NCI-H2029 (cell line): Measurements from ENCODE around the gene GREB1L.
A peak's percentile ranks its signal among the peaks of the same experiment; 100 is the strongest.

Source experiments
- DNase-seq: peaks from one replicate; lab custom pipeline; 2025; lab: John Stamatoyannopoulos, UW

The GREB1L gene

DNA sequence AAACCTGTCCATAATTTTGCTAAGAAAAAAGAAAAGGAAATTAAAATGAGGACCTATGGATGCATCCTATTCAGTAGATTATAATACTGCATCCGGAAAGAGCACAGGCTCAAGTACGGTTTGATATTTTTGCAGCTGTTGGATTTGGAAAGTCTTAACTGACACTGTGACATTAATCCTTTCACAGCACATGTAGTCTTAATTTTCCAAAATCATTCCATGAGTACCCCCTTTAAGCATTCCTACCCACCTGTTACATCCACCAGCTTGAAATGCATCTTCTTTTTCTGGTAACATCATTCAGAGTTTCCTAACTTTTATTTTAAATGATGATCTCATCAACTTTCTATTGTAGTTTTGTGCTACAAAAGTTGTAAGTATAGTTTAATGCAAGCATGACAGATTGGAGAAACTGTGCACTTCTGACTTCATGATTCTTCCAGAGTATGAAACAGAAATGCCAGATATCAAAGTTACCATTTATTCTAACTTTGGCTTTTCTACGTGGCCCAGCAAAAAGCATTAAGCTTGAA lies 244.9 kb downstream of the GREB1L start:
- no peak for DNase-seq

DNA sequence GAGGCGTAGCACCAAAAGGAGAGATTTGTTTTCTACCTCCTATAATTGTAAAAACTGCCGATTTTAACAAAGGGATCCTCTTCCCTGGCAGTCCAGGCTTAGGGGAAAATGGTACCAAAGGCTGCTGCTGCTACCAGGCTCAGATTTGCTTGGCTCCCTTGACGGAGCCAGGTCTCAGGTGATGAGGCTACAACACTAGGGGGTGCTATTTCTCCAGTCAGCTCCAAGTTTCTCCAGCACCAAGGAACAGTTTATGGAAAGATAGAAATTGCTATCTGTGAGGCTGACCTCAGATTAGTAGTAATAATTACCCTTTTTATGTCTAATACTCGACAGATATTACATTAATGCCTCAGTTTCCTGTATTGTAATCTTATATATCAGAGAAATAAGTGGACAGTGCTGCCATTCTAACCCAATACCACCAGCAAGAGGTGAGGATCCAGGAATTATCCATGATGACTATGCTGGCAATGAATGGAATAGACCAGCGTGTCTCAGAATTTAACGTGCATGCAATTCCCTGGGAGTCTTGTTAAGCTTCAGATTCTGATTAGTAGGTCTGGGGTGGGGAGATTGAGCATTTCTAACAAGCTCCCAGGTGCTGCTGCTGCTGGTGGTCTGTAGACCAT lies 247.2 kb downstream of the GREB1L start:
- peak; percentile 6 for DNase-seq

DNA sequence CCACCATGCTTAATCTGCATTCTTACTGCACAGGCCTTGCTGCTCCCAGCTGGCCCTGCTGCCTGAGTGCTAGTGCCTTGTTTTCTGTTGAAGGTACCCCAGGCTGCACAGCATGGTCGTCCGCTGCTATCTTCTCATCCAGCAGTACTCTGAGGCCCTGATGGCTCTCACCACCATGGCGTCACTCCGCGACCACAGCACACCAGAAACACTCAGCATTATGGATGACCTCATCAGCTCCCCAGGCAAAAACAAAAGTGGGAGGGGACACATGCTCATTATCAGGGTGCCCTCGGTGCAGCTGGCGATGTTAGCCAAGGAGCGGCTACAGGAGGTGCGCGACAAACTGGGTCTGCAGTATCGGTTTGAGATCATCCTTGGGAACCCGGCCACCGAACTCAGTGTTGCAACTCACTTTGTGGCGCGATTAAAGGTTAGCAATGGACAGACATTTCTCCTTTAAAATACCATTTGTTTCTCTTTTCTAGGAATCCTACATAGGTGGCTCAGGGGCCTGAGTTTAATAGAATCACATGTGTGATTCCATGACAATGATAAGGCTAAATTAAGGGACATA lies 248.0 kb downstream of the GREB1L start:
- DNase-seq: no peak

DNA sequence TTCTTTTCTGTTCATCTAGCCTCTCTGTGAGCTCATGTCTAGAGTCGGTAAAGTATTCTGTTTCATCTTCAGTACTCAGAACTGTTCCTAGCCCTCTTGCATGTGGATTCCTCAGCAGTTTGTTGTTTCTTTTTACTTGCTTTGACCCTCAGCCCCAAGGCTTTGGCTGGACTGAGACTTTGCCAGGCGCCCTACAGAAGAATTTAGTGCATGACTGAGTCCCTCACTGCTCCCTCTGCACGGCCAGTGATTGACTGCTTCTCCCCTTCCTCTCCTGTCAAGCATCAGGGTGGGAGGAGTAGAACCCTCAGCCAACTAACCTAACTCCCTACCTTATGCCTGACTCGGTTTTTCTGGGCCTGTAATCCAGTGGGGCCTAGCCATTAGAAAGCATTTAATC lies 248.7 kb downstream of the GREB1L start:
- DNase-seq: no peak

DNA sequence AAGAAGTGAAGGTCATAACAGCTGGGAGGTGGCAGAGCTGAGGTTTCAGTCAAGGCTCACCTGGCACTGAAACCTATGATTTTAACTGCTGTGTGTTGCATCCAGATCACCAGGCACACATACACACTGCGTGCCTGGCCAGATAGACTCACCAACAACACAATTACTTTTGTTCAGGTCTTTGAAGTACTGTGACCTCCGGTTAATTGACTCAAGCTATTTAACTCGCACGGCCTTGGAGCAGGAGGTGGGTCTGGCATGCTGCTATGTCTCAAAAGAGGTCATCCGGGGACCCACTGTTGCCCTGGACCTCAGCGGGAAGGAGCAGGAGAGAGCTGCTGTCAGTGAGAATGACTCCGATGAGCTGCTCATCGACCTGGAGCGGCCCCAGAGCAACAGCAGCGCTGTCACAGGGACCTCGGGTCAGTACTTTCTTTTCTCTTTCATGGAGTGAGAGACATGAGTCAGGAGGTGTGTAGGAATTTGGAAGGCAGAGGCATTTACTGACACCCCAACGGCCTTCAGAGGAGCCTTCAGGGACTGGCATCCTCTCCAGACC lies 254.3 kb downstream of the GREB1L start:
- DNase-seq: no peak

DNA sequence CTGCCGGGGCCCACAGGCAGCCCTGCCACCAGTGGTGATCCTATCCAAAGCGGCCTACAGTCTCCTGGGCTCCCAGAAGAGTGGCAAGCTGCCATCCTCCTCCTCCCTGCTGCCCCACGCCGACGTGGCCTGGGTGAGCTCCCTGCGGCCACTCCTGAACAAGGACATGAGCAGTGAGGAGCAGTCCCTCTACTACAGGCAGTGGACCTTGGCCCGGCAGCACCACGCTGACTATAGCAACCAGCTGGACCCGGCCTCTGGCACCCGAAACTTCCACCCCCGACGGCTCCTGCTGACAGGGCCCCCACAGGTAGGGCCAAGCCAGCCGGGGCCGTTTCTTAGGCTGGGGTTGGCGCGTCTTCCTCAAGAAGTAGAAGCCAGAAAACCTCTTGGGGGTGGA lies 258.0 kb downstream of the GREB1L start:
- DNase-seq: no peak

DNA sequence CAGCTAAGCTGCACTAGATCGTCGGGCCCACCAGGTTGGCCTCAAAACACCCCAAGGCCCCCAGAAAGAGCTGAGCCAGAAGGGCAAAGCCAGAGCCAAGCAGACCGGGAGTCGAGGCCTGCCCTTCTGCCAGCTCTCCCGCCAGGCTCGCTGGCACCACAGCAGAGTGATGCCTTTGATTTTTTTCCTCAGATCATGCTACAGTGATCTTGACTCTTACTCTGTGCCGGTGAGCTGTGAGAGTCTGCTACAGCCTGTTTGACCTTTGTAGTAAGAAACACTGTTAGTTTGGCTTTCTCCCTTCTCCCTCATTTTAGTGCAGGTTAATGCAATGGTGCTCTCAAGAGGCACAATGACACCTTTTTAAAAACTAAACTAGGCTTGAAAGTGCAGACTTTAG lies 260.6 kb downstream of the GREB1L start:
- no peak for DNase-seq

DNA sequence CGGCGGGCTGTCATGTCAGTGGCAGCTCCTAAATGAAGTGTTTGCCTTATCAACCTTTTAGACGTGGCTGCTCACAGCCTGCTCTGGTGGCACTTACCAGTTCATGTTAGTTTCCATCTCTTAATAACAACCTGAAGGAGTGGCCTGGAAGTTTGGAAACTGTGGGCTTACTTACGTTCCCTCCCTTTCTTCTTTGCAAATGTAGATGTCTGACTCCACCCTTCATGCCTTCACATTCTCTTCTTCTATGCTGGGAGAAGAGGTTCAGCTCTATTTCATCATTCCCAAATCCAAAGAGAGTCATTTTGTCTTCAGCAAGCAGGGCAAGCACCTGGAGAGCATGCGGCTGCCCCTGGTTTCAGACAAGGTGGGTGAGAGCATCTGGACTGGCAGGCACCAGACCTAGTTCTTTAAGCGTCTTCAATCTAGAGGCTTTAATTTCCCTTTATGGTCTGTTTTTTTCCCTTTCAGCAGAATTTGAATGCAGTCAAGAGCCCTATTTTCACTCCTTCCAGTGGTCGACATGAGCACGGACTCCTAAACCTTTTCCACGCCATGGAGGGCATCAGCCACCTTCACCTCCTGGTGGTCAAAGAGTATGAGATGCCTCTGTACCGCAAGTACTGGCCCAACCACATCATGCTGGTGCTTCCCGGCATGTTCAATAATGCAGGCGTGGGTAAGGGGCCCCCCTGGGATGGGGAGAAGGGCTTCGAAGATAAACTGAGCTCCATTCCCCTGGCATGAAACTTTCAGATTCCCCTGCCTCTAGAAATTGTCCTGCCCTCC lies 266.1 kb downstream of the GREB1L start:
- no peak for DNase-seq

DNA sequence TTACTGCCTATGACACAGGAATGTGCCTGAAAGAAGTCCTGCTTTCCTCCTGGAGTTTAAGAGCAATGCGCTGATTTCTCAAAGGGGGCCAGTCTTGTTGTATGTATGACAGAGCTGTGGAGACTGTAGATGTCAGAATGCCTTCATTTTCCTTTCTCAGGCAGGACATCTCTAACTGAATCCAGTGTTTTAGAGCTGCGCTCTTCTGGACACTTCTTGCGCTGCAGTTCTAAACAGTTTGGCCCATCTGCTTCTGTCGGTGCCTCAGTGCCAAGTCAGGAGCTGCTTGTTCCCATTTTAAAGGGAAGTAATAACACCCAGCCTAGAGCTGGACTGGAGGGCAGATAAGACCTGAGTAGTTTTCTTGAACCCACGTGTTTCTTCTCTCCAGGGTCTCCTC lies 267.0 kb downstream of the GREB1L start:
- no peak for DNase-seq

DNA sequence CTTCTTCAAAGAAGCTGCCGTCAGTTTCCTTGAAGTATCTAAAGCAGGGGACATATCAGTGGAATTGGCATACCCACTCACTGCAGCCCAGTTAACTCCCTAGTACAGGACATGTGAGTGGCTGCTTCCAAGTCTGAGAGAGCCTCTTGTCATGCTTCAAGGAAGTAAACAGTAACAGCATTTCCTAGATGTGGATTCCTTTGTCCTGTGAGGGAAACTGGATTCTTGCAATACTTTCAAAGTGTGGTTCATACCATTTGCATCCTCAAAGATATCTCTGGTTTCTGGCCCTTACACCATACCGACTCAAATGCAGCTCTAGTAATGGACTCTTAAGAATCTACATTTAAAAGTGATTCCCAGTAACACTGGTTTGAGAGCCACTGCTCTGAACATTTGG lies 271.3 kb downstream of the GREB1L start:
- no peak for DNase-seq

DNA sequence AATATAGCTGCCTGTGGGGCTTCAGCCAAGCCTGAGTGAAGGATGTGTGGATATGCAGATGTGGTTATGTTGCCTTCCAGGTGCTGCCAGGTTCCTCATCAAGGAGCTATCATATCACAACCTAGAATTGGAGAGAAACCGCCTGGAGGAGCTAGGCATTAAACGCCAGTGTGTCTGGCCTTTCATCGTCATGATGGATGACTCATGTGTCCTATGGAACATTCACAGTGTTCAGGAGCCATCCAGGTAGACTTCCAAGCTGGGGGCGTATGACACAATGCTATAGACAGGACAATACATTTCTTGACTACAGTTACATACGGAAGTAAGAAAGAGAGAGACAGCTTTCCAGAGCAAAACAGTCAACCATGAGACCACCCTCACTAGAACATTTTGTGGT lies 271.7 kb downstream of the GREB1L start:
- DNase-seq: no peak

DNA sequence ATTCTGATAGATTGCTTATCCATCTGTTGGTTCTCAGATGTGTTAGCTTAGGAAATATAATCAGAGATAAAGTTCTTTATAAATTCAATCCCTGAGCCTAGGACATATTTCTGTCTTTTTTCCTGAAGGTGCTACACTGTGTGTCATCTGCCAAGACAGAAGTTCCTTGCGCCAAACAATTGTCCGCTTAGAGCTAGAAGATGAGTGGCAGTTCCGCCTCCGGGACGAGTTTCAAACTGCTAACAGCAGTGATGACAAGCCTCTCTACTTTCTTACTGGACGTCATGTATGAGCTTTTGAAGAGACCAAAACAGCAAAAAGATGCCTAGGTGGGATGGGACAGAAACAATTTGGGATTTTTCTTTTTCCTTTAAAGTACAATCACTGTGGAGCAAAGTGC lies 280.5 kb downstream of the GREB1L start:
- no peak for DNase-seq

DNA sequence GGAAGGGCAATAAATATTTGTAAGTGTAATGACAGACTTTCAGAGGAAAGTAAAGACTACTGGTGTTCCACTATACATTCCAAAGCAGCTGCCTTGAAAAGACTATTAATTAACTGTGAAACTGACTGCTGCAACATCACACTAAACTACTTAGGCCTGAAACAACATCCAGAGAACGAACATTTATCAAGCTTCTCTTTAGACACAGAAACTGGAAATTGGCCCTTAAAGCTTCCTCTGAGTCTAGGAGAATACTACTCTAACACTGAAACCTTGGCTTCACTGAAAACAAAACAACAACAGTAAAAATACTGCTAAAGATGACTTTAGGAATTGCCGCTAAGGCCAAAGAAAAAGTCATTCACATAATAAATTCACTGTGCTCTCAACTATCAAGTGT lies 283.9 kb downstream of the GREB1L start:
- no peak for DNase-seq

DNA sequence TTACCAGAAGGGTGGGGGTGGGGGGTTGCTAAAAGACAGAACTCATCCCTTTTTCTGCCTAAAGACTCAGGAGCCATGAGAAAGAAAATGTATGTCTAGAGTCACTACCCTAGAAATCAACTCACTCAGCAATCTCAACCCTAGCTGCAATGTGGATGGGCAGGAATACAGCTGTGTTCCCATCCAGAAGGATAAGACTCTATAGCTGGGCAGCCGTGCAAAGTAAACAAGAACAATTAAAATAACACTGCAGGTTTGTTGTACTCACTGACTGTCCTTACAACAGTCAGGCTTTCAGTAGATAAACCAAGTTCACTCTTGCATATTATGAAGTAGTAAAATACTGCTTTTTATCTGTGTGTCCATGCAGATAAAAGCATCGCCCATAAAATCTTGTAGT lies 284.4 kb downstream of the GREB1L start:
- DNase-seq: no peak

DNA sequence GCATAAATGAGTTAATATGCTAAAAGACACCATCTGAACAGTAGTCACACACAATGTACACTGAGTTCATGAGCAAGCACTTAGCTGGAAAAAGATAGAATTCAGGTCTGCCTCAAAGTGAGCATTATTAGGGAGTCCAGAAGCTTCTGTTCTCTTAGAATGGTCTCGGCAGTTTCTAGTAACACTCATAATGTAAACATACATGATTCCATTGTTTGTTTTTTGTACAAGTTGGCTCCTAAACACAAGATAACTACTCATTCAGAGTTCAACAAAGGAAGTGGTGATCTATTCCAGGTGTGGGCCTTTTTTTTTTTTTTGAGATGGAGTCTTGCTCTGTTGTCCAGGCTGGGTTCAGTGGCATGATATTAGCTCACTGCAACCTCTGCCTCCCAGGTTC lies 292.3 kb downstream of the GREB1L start:
- no peak for DNase-seq

DNA sequence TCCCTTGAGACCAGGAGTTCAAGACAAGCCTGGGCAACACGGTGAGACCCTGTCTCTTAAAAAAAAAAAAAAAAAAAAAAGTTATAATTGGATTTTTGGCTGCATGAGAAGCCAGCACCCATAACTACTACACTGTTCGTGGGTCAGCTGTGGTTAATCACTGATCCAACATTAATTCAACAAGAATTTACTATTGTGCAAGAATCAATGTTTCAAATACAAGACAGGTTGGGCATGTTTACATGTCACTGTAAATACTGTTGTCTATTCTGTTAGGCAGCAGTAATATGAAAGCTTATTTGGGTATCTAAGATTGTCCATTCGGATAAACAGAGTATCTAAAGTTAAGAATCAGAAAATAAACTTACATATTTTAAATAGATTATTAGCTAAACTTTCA lies 296.2 kb downstream of the GREB1L start:
- no peak for DNase-seq

DNA sequence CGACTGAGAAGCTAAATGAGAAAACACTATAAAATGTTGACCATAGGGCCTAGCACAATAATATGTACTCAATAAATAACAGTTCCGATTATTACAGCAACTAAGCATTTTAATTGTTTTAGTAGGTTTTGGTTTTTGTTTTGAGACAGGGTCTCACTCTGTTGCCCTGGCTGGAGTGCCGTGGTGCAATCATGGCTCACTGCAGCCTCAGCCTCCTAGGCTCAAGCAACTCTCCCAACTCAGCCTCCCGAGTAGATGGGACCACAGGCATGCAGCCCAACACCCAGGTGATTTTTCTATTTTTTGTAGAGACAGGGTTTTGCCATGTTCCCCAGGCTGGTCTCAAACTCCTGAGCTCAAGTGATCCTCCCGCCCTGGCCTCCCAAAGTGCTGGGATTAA lies 304.4 kb downstream of the GREB1L start:
- no peak for DNase-seq

DNA sequence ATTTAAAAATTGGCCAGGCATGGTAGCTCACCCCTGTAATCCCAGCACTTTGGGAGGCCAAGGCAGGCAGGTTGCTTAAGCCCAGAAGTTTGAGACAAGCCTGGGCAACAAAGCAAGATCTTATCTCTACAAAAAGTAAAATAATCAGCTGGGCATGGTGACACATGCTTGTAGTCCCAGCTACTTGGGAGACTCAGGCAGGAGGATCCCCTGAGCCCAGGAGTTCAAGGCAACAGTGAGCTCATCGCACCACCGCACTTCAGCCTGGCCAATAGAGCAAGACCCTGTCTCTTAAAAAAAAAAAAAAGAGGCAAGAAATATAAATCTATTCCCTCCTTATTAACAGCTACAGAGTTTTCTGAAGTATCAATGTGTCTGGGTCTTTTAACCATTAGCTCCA lies 306.6 kb downstream of the GREB1L start:
- no peak for DNase-seq

DNA sequence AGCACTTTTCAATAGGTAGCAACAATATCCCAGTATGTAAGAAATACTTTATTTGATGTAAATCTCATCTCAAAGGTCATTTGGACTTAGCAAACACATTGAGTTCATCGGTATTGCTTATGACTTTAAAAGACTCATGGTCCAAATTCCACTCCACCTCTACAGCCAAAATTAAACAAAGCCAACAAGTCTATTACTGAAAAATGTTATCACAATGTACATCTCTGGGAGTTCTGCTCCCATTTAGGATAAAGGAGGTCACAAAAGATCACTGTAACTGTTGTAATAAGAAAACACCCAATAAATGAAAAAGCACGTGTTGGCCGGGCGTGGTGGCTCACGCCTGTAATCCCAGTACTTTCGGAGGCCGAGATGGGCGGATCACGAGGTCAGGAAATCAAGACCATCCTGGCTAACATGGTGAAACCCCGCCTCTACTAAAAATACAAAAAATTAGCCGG lies 308.5 kb downstream of the GREB1L start:
- DNase-seq: no peak

DNA sequence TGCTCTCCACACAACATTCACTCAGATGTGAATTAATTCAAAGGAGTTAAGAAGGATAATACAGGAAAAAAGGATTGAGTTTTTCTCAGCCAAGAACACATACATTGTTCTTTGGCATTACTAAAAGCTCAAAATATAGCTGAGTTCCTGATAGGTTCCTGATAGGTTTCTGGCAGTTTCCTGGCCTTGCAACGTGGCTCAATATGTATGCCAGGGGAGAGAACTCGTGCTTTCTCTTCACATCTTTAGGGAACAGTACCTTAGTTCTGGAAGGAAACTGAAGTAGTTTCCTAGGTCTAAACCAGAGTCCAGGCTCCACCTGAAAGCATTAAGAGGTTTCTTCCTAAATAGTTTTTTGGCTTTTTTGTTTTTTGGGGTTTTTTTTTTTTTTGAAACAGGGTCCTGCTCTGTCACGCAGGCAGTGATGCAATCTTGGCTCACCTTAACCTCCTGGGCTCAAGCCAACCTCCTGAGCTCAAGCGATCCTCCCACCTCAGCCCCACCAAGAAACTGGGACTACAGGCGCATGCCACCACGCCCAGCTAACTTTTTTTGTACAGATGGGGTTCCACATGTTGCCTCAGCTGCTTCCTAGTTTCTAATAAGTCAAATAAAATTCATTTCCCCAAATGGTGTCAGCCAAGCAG lies 315.7 kb downstream of the GREB1L start:
- no peak for DNase-seq

DNA sequence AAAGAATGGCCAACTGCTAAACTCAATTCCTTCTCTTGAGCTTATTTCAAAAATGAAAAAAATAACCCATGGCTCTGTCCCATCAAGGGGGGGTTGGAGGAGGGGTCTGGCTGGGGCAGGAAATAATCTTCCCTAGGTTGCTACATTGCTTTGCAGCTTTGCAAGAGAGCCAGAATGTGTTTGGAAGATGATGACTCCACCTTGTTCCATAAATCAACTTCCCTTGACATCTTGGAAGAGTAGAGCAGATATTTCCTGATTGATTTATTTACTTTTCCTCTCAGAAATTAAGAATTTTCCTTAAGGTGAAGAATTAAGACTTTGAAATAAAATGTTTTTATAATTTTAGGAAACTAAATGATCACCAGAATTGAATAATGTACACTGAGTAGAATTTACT lies 317.2 kb downstream of the GREB1L start:
- DNase-seq: no peak

DNA sequence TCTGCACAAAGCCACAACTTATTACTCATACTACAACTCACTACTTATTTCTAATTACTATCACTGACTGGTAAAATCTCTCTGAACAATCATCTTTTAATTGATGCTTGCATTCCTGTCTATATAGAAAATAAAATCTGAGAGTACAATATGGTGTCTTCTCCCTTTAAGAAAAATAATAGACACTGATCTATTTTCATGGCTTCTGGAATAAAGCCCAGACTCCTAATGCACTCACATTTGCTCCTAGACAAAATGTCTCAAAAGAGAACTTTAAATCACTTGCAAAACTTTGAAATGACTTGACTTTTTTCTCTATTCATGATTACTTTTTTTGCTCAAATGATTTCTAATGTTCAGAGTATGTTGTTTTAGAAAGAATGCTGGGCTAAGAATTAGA lies 329.7 kb downstream of the GREB1L start:
- DNase-seq: no peak
